Glutamatergic neuron (in vitro differentiated cells): ENCODE results near the gene LAMA5. TPM values are rescaled to one million over a fixed set of nuclear protein-coding genes. Genes with fewer than 3 reads are reported as not detected.
"Not testable (repeated sequence)": the region's sequence is repeated elsewhere in the genome, so short reads cannot be mapped to it uniquely, and the experiment has no call there.

Experiments
- DNase-seq: peaks from one replicate; pipeline ENCODE4 v3.0.0; 2022
- H3K27ac Mint-ChIP-seq: one replicate; pipeline ENCODE4 v1.8.0; 2020; ENCODE audit warnings: mild to moderate bottlenecking, mixed read lengths, inconsistent platforms; ENCODE audit not compliant: unreplicated experiment
- H3K27me3 Mint-ChIP-seq: one replicate; pipeline ENCODE4 v1.8.0; 2020; ENCODE audit warnings: mild to moderate bottlenecking, moderate library complexity, mixed read lengths, inconsistent platforms; ENCODE audit not compliant: unreplicated experiment
- H3K36me3 Mint-ChIP-seq: one replicate; pipeline ENCODE4 v1.8.0; 2020; ENCODE audit warnings: mild to moderate bottlenecking, mixed read lengths, inconsistent platforms; ENCODE audit not compliant: unreplicated experiment
- H3K4me1 Mint-ChIP-seq: one replicate; pipeline ENCODE4 v1.8.0; 2020; ENCODE audit warnings: mild to moderate bottlenecking, low read depth, mixed read lengths, inconsistent platforms; ENCODE audit not compliant: unreplicated experiment
- H3K4me3 Mint-ChIP-seq: one replicate; pipeline ENCODE4 v1.8.0; 2020; ENCODE audit warnings: mild to moderate bottlenecking, mixed read lengths, inconsistent platforms; ENCODE audit not compliant: unreplicated experiment
- H3K9me3 Mint-ChIP-seq: one replicate; pipeline ENCODE4 v1.8.0; 2020; ENCODE audit warnings: mild to moderate bottlenecking, moderate library complexity, mixed read lengths, inconsistent platforms; ENCODE audit not compliant: unreplicated experiment
- total RNA-seq: library from RNA; stranded (reverse); fragmentation: NEBNext Ultra II Directional; extraction: Animal tissue kit (Norgen Biotek cat#: 25700); gene quantifications from one replicate; pipeline ENCODE4 v1.2.1, GENCODE V29; 2021; ENCODE audit not compliant: unreplicated experiment
- TF ChIP-seq, protein P1 (sequence below): fragments of 200-600 bp; sonication (generic); IDR thresholded peaks from one replicate; pipeline ENCODE4 v1.5.0; 2021; ENCODE audit not compliant: partially characterized antibody, unreplicated experiment

The LAMA5 gene
- total RNA-seq, 1 donor from 2014 or later: 724 TPM

GRCh38 chr20:62376112-62377063 lies 9.3 kb upstream of the LAMA5 start:
- Mint-ChIP-seq H3K4me3 (peak overlapping the region; percentile 30), H3K36me3 (peaks cover 4% of the 10 kb centered on the region), H3K4me1 (peaks cover 18% of the 10 kb centered on the region), H3K27ac (peak overlapping the region; percentile 43), H3K27me3 (peaks cover 8% of the 10 kb centered on the region), H3K9me3 (peaks cover 7% of the 10 kb centered on the region)
- TF ChIP-seq, protein P1, sequence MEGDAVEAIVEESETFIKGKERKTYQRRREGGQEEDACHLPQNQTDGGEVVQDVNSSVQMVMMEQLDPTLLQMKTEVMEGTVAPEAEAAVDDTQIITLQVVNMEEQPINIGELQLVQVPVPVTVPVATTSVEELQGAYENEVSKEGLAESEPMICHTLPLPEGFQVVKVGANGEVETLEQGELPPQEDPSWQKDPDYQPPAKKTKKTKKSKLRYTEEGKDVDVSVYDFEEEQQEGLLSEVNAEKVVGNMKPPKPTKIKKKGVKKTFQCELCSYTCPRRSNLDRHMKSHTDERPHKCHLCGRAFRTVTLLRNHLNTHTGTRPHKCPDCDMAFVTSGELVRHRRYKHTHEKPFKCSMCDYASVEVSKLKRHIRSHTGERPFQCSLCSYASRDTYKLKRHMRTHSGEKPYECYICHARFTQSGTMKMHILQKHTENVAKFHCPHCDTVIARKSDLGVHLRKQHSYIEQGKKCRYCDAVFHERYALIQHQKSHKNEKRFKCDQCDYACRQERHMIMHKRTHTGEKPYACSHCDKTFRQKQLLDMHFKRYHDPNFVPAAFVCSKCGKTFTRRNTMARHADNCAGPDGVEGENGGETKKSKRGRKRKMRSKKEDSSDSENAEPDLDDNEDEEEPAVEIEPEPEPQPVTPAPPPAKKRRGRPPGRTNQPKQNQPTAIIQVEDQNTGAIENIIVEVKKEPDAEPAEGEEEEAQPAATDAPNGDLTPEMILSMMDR: no peak
- no peak for DNase-seq

DNA sequence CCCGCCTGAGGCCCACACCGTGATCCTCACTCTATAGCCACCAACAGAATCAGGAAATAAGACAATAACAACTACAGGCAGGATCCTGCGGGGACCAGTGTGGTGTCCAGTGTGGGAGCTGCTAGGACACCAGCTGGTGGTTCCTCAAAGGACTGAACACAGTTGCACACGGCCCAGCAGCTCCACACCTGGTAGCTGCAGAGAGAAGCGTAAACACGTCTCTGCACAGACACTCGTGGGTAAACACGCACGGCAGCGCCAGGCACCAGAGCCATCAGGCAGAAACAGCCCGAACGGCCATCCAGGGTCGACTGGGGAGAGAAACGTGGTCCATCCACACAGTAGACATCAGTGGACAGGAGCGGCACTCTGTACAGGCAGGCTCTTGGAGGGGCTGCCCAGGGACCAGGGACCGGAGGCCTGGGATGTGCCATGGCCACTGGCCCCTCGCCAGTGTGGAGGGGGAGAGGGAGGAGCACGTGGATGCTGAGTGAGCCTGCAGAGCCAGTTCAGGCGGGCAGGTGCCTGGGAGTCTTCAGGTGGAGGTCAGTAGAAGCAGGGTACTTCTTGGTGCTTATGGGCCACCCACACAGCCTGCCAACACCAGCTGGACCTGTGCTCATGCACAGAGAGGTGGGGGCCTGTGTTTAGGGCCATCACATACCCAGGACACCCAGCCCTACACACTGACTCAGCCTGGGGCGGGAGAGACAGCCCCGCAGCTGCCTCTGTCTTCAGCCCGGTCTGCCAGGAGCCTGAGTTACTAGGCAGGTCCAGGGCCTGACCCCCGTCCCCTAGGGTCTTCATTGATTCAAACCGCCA lies 7.4 kb upstream of the LAMA5 start:
- no peak for DNase-seq
- Mint-ChIP-seq H3K36me3 (peaks cover 4% of the 10 kb centered on the region), H3K4me1 (peaks cover 19% of the 10 kb centered on the region), H3K27me3 (peaks cover 8% of the 10 kb centered on the region), H3K4me3 (no peak overlapping the region), H3K9me3 (peaks cover 7% of the 10 kb centered on the region), H3K27ac (peak overlapping the region; percentile 60)
- TF ChIP-seq, protein P1: no peak

GRCh38 chr20:62373631-62374179 lies 6.6 kb upstream of the LAMA5 start:
- peaks cover 10% of the 10 kb centered on the region for H3K9me3 Mint-ChIP-seq
- not testable (repeated sequence) for H3K36me3 Mint-ChIP-seq, DNase-seq, H3K27ac Mint-ChIP-seq, H3K4me3 Mint-ChIP-seq
- peaks cover 22% of the 10 kb centered on the region for H3K4me1 Mint-ChIP-seq
- H3K27me3 Mint-ChIP-seq: peaks cover 11% of the 10 kb centered on the region

DNA sequence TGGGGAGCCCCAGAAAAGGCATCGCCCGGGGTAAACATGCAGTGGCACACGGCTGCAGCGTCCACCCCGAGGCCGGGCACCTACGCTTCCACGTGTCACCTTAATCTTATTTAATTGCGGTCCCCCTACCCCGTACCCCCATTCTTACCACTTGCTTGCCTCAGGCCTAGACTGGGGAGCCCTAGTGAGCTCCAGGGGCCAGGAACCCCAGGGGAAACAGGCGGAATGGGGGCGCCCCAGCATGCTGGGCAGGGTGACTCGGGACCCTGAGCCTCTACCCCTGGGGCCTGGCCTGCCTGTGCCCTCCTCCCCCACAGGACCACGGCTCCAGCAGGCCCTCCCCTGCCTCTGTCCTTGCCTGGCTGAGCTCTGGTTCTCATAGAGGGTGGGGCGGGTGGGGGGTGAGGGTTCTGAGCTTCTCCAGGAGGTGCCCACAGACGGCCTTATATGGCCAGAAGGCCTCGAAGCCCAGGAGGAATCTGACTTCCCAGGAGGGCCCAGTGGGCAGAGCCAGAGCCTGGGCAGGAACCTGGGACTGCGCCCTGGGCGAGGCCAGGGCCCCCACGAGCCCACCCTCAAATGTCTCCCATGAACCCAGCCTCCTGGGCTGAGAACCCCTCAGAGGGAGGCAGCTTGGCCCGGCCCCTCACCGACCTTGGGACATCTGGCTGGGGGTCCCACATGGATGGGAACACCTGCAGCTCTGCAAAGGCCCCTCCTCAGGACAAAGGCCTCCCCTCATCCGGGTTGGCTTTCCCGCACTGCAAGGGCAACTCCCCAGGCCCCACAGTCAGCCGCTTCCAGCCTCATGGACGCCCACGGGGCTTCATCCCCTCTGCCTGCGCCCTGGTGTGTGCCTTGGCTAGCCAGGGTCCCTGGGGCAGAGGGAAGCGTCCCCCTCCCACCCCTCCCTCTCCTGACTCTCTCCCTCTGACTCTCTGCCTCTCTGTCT lies 5.2 kb upstream of the LAMA5 start:
- peaks cover 10% of the 10 kb centered on the region for H3K9me3 Mint-ChIP-seq
- peaks cover 22% of the 10 kb centered on the region for H3K4me1 Mint-ChIP-seq
- peaks cover 16% of the 10 kb centered on the region for H3K27me3 Mint-ChIP-seq
- H3K36me3 Mint-ChIP-seq: peaks cover 4% of the 10 kb centered on the region
- peak overlapping the region; percentile 88 for H3K4me3 Mint-ChIP-seq
- TF ChIP-seq, protein P1: no peak
- DNase-seq: no peak
- peak overlapping the region; percentile 52 for H3K27ac Mint-ChIP-seq
